ENCODE results near the gene DOCK10. TPM values are rescaled to one million over a fixed set of nuclear protein-coding genes. Genes with fewer than 3 reads are reported as not detected.

The DOCK10 gene
- polyA plus RNA-seq, 4 donors = 2.3 to 6.8 (median 3.5) TPM

- Histone ChIP-seq H3K4me3 (ENCODE audit: low read depth in 1 of 3, low read length in 3 of 3) (no peak overlapping the region), H3K9me3 (ENCODE audit: control insufficient read depth in 2 of 2, insufficient read depth in 1 of 2, low read depth in 1 of 2, low read length in 1 of 2) (no peaks in the 10 kb centered on the region), H3K27me3 (ENCODE audit: control insufficient read depth in 3 of 3, insufficient read depth in 3 of 3, low read length in 3 of 3) (no peaks in the 10 kb centered on the region), H3K4me1 (ENCODE audit: control insufficient read depth in 3 of 3, insufficient read depth in 2 of 3, low read depth in 1 of 3, low read length in 2 of 3) (peaks cover 0 to 6% (median 5%) of the 10 kb centered on the region in 3 donors), H3K27ac (ENCODE audit: low read depth in 1 of 3, low read length in 2 of 3) (peak overlapping the region in 2 of 3 donors; percentile 65 to 93), H3K36me3 (ENCODE audit: control insufficient read depth in 3 of 3, insufficient read depth in 2 of 3, low read depth in 1 of 3, low read length in 3 of 3) (peaks cover 0 to 3% (median 0%) of the 10 kb centered on the region in 3 donors)
- WGBS, 3 donors = 33 to 54% (median 38%) methylated on average over 7 of the region's 7 CpGs
- DNase-seq = peak; percentile 22 to 41
- no peak for FAIRE-seq
Observed at GRCh38 chr2:224927646-224928173, 114.6 kb downstream of the DOCK10 start.

GRCh38 chr2:224927011-224927410 lies 115.3 kb downstream of the DOCK10 start:
- no peak overlapping the region for H3K4me3 ChIP-seq (ENCODE audit: low read depth in 1 of 3, low read length in 3 of 3)
- H3K27ac ChIP-seq (ENCODE audit: low read depth in 1 of 3, low read length in 2 of 3) = peak overlapping the region in 2 of 3 donors; percentile 66 to 93
- no peak for DNase-seq
- FAIRE-seq = no peak
- peaks cover 0 to 3% (median 0%) of the 10 kb centered on the region in 3 donors for H3K36me3 ChIP-seq (ENCODE audit: control insufficient read depth in 3 of 3, insufficient read depth in 2 of 3, low read depth in 1 of 3, low read length in 3 of 3)
- 40 to 58% (median 54%) methylated on average over 2 of the region's 2 CpGs for WGBS, 3 donors
- H3K27me3 ChIP-seq (ENCODE audit: control insufficient read depth in 3 of 3, insufficient read depth in 3 of 3, low read length in 3 of 3) = no peaks in the 10 kb centered on the region
- H3K4me1 ChIP-seq (ENCODE audit: control insufficient read depth in 3 of 3, insufficient read depth in 2 of 3, low read depth in 1 of 3, low read length in 2 of 3) = peaks cover 0 to 6% (median 5%) of the 10 kb centered on the region in 3 donors
- H3K9me3 ChIP-seq (ENCODE audit: control insufficient read depth in 2 of 2, insufficient read depth in 1 of 2, low read depth in 1 of 2, low read length in 1 of 2) = no peaks in the 10 kb centered on the region

GRCh38 chr2:224925810-224926100 lies 116.5 kb downstream of the DOCK10 start:
- H3K27me3 ChIP-seq (ENCODE audit: control insufficient read depth in 3 of 3, insufficient read depth in 3 of 3, low read length in 3 of 3) = no peaks in the 10 kb centered on the region
- no peak for FAIRE-seq
- no peaks in the 10 kb centered on the region for H3K9me3 ChIP-seq (ENCODE audit: control insufficient read depth in 2 of 2, insufficient read depth in 1 of 2, low read depth in 1 of 2, low read length in 1 of 2)
- H3K4me3 ChIP-seq (ENCODE audit: low read depth in 1 of 3, low read length in 3 of 3) = no peak overlapping the region
- H3K36me3 ChIP-seq (ENCODE audit: control insufficient read depth in 3 of 3, insufficient read depth in 2 of 3, low read depth in 1 of 3, low read length in 3 of 3) = no peaks in the 10 kb centered on the region
- peaks cover 0 to 6% (median 3%) of the 10 kb centered on the region in 3 donors for H3K4me1 ChIP-seq (ENCODE audit: control insufficient read depth in 3 of 3, insufficient read depth in 2 of 3, low read depth in 1 of 3, low read length in 2 of 3)
- no peak for DNase-seq
- H3K27ac ChIP-seq (ENCODE audit: low read depth in 1 of 3, low read length in 2 of 3) = peak overlapping the region in 2 of 3 donors; percentile 8 to 20

DNA sequence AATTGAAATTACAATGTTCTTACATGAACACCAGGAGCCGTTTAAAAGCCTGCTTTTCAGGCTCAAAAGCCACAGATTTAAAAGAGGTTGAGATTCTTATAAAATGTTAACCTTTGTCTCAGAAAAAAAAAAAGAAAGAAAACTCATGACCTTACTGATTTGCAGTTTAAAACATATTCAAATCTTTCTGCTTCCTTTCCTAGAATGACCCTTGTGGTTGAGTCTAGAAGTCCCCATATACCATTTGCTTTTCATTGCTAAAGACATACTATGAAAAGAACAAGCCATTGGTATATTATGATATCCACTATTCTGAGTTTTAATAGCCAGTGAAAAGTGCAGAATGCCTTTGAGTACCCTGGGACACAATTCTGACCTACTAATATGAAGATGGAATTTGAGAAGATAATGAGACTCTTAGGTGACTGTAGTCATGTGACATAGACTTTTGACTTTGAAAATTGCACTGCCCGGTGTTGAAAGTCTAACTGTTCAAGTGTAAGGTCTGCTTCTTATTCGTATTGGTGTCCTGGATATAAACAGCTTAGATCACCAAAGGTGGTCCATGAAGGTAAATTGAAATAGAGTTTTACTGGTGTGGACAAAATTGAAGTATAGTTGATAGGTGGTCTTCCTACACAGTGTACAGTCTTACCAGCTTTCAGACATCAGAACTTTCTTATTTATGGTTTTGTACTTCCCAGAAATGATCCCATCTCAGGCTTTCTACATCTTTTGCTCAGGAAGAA lies 117.0 kb downstream of the DOCK10 start:
- Histone ChIP-seq H3K4me3 (ENCODE audit: low read depth in 1 of 3, low read length in 3 of 3) (no peak overlapping the region), H3K4me1 (ENCODE audit: control insufficient read depth in 3 of 3, insufficient read depth in 2 of 3, low read depth in 1 of 3, low read length in 2 of 3) (peaks cover 0 to 6% (median 3%) of the 10 kb centered on the region in 3 donors), H3K27ac (ENCODE audit: low read depth in 1 of 3, low read length in 2 of 3) (peak overlapping the region in 1 of 3 donors; percentile 20), H3K9me3 (ENCODE audit: control insufficient read depth in 2 of 2, insufficient read depth in 1 of 2, low read depth in 1 of 2, low read length in 1 of 2) (no peaks in the 10 kb centered on the region), H3K27me3 (ENCODE audit: control insufficient read depth in 3 of 3, insufficient read depth in 3 of 3, low read length in 3 of 3) (no peaks in the 10 kb centered on the region), H3K36me3 (ENCODE audit: control insufficient read depth in 3 of 3, insufficient read depth in 2 of 3, low read depth in 1 of 3, low read length in 3 of 3) (no peaks in the 10 kb centered on the region)
- WGBS, 3 donors = 60 to 78% (median 72%) methylated on average over 3 of the region's 3 CpGs
- FAIRE-seq (no peak), DNase-seq (no peak)

- DNase-seq = no peak
- H3K27ac ChIP-seq (ENCODE audit: low read depth in 1 of 3, low read length in 2 of 3) = no peak overlapping the region
- H3K36me3 ChIP-seq (ENCODE audit: control insufficient read depth in 3 of 3, insufficient read depth in 2 of 3, low read depth in 1 of 3, low read length in 3 of 3) = no peaks in the 10 kb centered on the region
- WGBS, 3 donors = 65 to 82% (median 75%) methylated on average over 2 of the region's 2 CpGs
- H3K4me3 ChIP-seq (ENCODE audit: low read depth in 1 of 3, low read length in 3 of 3) = no peak overlapping the region
- FAIRE-seq = no peak
- H3K27me3 ChIP-seq (ENCODE audit: control insufficient read depth in 3 of 3, insufficient read depth in 3 of 3, low read length in 3 of 3) = no peaks in the 10 kb centered on the region
- peaks cover 0 to 6% (median 3%) of the 10 kb centered on the region in 3 donors for H3K4me1 ChIP-seq (ENCODE audit: control insufficient read depth in 3 of 3, insufficient read depth in 2 of 3, low read depth in 1 of 3, low read length in 2 of 3)
- no peaks in the 10 kb centered on the region for H3K9me3 ChIP-seq (ENCODE audit: control insufficient read depth in 2 of 2, insufficient read depth in 1 of 2, low read depth in 1 of 2, low read length in 1 of 2)
Observed at GRCh38 chr2:224924631-224925030, 117.6 kb downstream of the DOCK10 start.

- H3K36me3 ChIP-seq (ENCODE audit: control insufficient read depth in 3 of 3, insufficient read depth in 2 of 3, low read depth in 1 of 3, low read length in 3 of 3) = no peaks in the 10 kb centered on the region
- DNase-seq (peak in 1 of 2 donors; percentile 48), FAIRE-seq (no peak)
- peaks cover 0 to 6% (median 0%) of the 10 kb centered on the region in 3 donors for H3K4me1 ChIP-seq (ENCODE audit: control insufficient read depth in 3 of 3, insufficient read depth in 2 of 3, low read depth in 1 of 3, low read length in 2 of 3)
- H3K9me3 ChIP-seq (ENCODE audit: control insufficient read depth in 2 of 2, insufficient read depth in 1 of 2, low read depth in 1 of 2, low read length in 1 of 2) = no peaks in the 10 kb centered on the region
- 34 to 53% (median 40%) methylated on average over 2 of the region's 2 CpGs for WGBS, 3 donors
- no peaks in the 10 kb centered on the region for H3K27me3 ChIP-seq (ENCODE audit: control insufficient read depth in 3 of 3, insufficient read depth in 3 of 3, low read length in 3 of 3)
- H3K27ac ChIP-seq (ENCODE audit: low read depth in 1 of 3, low read length in 2 of 3) = peak overlapping the region in 2 of 3 donors; percentile 54 to 59
- H3K4me3 ChIP-seq (ENCODE audit: low read depth in 1 of 3, low read length in 3 of 3) = no peak overlapping the region
Observed at GRCh38 chr2:224922142-224922727, 120.0 kb downstream of the DOCK10 start.

- DNase-seq (no peak), FAIRE-seq (no peak)
- Histone ChIP-seq H3K36me3 (ENCODE audit: control insufficient read depth in 3 of 3, insufficient read depth in 2 of 3, low read depth in 1 of 3, low read length in 3 of 3) (no peaks in the 10 kb centered on the region), H3K4me1 (ENCODE audit: control insufficient read depth in 3 of 3, insufficient read depth in 2 of 3, low read depth in 1 of 3, low read length in 2 of 3) (no peaks in the 10 kb centered on the region), H3K4me3 (ENCODE audit: low read depth in 1 of 3, low read length in 3 of 3) (no peak overlapping the region), H3K27me3 (ENCODE audit: control insufficient read depth in 3 of 3, insufficient read depth in 3 of 3, low read length in 3 of 3) (no peaks in the 10 kb centered on the region), H3K27ac (ENCODE audit: low read depth in 1 of 3, low read length in 2 of 3) (no peak overlapping the region), H3K9me3 (ENCODE audit: control insufficient read depth in 2 of 2, insufficient read depth in 1 of 2, low read depth in 1 of 2, low read length in 1 of 2) (no peaks in the 10 kb centered on the region)
- 81 to 90% (median 85%) methylated on average over 8 of the region's 8 CpGs for WGBS, 3 donors
Observed at GRCh38 chr2:224919472-224920110, 122.7 kb downstream of the DOCK10 start.

- FAIRE-seq (no peak), DNase-seq (no peak)
- Histone ChIP-seq H3K4me3 (ENCODE audit: low read depth in 1 of 3, low read length in 3 of 3) (no peak overlapping the region), H3K27ac (ENCODE audit: low read depth in 1 of 3, low read length in 2 of 3) (no peak overlapping the region), H3K4me1 (ENCODE audit: control insufficient read depth in 3 of 3, insufficient read depth in 2 of 3, low read depth in 1 of 3, low read length in 2 of 3) (no peaks in the 10 kb centered on the region), H3K9me3 (ENCODE audit: control insufficient read depth in 2 of 2, insufficient read depth in 1 of 2, low read depth in 1 of 2, low read length in 1 of 2) (no peaks in the 10 kb centered on the region), H3K27me3 (ENCODE audit: control insufficient read depth in 3 of 3, insufficient read depth in 3 of 3, low read length in 3 of 3) (no peaks in the 10 kb centered on the region), H3K36me3 (ENCODE audit: control insufficient read depth in 3 of 3, insufficient read depth in 2 of 3, low read depth in 1 of 3, low read length in 3 of 3) (no peaks in the 10 kb centered on the region)
- WGBS, 3 donors = 89 to 95% (median 91%) methylated on average over 4 of the region's 4 CpGs
Observed at GRCh38 chr2:224918626-224919471, 123.4 kb downstream of the DOCK10 start.
